ENCODE results near the gene CERK.

- TF ChIP-seq CTCF (IDR thresholded peaks at IDR 0.05; ENCODE audit: low read depth, low read length): no peak
- no peak for TF ChIP-seq MAX (IDR thresholded peaks at IDR 0.05; ENCODE audit: low read depth, low read length)
- no peak for TF ChIP-seq POLR2A (IDR thresholded peaks at IDR 0.05; ENCODE audit: extremely low read depth, insufficient read length)
- TF ChIP-seq MYC (IDR thresholded peaks at IDR 0.05; ENCODE audit: low read depth, low read length): no peak
These were observed 81.0 kb downstream of the CERK start for GRCh38 chr22:46656856-46657654.

Measured in NB4 (cell line).